Measurements from ENCODE around the gene JAZF1.

JAZF1 gene

DNA sequence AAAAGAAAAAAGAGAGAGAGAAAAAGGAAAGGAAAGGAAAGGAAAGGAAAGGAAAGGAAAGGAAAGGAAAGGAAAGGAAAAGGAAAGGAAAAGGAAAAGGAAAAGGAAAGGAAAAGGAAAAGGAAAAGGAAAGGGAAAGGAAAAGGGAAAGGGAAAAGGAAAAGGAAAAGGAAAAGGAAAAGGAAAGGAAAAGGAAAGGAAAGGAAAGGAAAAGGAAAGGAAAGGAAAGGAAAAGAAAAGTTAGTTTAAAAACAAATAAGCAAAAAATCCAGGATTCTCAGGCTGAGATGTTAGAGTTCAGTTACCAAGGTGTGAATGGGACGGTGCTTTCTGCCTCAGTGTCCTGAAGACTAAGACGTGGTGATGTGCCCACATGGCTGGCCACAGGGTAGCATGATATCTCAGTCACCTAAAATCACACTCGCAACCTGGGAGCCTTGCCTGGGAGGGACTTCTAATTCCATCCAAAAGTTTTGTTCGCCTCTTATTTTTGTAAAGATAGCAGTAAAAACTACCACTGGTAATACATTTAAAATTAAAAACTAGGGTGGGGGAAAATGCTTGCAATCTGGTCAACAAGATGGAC is 70.1 kb downstream of the JAZF1 start:
- no peak for DNase-seq (ENCODE audit: low read depth in 1 of 2, low spot score in 1 of 2)

DNA sequence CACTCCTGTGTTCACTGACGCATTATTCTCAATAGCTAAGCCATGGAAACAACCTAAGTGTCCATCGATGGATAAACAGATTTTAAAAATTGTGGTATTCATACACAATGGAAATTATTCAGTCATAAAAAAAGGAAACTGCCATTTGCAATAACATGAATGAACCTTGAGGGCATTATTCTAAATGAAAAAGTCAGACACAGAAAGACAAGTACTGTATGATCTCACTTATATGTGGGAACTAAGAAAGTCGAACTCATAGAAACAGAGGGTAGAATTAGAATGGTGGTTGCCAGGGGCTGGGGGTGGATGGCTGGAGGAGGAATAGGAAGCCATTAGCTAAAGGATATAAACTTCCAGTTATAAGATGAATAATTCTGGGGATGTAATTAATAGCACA is 71.8 kb downstream of the JAZF1 start:
- DNase-seq (ENCODE audit: low read depth in 1 of 2, low spot score in 1 of 2), result no peak

DNA sequence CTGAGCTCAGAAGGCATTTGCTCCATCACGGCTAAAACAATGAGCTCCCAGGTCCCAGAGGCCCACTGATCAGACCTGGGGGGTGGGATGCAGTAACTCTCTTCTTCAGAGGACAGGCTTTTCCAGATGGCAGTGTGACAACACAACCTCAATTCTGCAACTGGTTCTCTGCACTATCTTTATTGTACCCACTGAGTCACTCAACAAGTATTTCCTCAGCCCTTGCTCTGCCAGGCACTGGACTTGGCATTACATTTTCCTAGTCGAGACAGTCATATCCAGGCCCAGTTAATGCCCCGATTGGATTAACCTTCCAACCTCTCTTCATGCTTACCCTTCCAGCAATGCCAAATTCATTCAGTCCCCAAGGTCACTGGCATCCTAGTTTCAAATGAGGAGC is 72.6 kb downstream of the JAZF1 start:
- no peak for DNase-seq (ENCODE audit: low read depth in 1 of 2, low spot score in 1 of 2)

DNA sequence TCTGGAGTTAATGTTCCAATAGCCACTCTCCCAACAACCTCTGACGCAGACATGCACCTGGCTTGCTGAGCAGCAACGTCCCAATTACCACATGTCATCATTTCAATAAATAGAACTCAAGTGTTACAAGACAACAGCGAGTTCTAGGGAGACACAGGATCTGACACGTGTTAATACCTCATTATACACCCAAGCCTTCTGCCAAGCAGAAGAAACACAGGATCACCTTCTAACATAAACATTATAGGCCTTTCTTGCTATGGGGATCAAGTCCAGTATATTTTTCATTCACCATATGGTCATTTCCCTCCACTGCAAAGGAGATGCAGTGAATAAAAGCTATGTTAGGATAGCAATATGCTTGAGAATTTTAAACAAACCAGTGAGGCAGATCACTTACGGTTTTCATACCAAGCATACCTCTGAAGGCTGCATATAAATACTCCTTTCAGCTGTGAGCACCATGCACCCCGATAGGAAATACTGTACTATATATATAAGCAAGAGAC is 74.2 kb downstream of the JAZF1 start:
- no peak for DNase-seq (ENCODE audit: low read depth in 1 of 2, low spot score in 1 of 2)

DNA sequence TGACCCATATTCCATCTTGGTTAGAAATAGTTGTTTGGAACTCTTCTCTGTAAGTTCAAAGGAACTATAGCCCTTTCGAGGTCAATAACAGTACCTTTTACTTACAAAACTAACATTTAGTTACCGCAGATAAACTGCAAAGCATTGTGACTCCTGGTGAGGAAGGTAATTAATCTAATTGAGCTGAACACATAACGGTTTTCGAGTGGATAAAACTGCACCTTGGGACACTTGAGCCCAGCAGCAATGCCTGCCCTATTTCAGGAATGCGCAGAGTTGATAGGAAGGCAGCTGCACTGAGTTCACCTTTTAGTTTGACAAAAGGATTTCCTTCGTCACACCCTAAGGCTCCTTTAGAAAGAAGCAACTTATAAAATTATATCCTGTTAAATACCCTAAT is 75.4 kb downstream of the JAZF1 start:
- DNase-seq (ENCODE audit: low read depth in 1 of 2, low spot score in 1 of 2), result no peak

DNA sequence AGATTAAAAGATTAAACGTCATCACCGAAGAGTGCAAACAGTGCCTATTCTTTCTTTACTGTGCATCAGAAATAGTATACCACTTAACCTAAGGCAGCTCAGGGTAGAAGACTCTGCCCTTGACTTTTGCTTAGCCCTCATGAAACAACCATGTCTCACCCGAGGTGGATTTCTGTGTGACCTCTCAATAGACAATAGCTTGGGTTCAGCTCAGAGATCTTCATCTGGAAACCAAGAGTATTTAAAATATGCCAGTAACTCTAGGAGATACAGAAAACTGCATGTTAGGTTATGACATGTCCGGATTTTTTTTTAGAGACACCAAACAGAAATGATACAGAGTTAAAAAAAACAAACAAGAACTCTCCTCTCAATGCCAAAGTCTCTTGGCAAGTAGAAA is 75.8 kb downstream of the JAZF1 start:
- DNase-seq (ENCODE audit: low read depth in 1 of 2, low spot score in 1 of 2), result no peak

DNA sequence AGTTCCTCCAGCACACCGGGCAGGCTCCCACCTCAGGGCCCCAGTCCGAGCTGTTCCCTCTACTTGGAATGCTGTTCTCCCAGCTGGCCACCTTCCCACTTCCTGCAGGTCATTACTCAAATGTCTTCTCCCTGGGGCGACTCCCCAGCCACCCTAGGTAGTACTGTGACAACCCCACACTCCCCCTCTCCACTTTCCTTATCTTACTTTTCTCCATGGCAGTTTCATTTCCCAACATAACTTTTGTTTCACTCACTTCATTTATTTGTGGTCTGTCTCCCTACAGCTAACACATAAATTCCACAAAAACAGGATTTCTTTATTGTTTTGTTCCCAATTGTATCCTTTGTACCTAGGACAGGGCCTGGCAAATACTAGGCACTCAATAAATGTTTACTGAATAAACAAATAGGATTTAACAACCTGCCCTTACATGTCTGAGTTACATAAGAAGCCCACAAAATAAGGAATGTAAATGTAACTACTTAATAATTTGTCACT is 76.5 kb downstream of the JAZF1 start:
- DNase-seq (ENCODE audit: low read depth in 1 of 2, low spot score in 1 of 2), result no peak

DNA sequence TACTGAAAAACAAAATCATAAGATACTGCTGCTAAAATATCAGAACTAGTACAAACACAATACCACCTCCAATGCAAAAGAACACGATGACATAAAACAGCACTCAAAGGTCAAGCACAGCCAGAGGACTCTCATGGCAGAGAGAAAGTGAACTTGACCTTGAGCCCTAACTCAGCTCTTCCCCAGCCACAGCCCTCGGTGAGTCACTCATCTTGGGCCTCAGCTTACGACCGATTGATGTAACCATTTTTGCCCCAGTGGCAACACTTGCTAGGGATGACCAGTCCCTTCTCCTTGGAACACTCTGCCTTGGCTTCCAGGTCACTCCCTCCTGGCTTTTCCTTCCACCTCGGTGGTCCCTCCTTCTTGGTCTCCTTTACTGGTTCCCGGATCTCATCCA is 77.8 kb downstream of the JAZF1 start:
- DNase-seq (ENCODE audit: low read depth in 1 of 2, low spot score in 1 of 2), result no peak

DNA sequence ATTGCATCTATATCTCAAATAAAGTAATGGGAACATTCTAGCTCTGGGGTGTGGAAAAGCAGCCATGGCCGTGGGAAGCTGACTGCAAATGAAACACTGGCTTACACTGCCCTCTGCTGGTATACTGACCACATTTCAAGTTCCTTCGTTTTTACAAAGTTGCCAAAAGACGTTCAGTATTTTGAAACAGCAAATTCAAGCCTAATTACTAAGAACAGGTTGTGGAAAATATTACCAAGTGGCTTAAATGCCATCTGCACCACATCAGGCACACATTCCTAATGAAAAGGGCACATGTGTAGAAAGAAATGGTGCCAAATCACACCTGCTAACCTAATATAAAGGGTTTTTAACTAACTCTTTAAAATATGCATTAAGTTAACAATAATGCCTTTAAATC is 83.9 kb downstream of the JAZF1 start:
- peak in 1 of 2 donors; percentile 52 for DNase-seq (ENCODE audit: low read depth in 1 of 2, low spot score in 1 of 2)

DNA sequence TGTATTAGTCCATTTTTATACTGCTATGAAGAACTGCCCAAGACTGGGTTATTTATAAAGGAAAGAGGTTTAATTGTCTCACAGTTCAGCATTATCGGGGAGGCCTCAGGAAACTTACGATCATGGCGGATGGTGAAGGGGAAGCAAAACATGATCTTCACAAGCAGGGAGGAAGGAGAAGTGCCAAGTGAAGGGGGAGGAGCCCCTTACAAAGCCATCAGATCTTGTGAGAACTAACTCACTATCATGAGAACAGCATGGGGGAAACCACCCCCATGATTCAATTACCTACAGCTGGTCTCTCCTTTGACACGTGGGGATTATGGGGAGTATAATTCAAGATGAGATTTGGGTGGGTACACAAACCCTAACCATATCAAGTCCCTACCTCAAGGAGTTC is 85.4 kb downstream of the JAZF1 start:
- no peak for DNase-seq (ENCODE audit: low read depth in 1 of 2, low spot score in 1 of 2)

DNA sequence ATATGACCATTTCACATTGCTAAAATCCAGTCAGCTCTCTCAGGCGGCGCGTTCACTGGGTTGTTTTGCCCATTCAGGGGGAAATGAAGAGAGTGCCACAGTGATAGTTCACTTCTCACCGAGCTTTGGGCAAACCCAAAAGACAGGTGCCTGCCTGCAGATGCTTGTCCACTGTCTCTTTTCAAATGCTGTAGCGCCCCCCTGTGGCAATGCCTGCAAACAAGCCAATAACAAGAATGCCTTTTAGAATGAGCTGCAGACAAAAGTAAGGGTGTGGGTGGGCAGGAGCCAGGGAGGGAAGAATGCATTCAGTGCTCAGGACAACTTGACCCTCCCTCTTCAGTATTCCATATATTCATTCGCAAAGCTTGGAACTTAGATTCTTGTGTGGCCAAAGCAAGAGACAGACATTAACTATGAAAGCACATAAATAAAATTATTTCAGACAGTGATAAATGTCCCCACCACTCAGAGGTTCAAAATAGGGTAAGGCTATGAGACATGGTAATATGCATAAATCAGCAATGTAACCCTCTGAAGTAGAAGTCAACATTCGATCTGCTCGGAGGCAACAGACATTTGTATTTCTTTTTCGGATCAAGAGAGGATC is 86.9 kb downstream of the JAZF1 start:
- peak; percentile 28 to 35 for DNase-seq (ENCODE audit: low read depth in 1 of 2, low spot score in 1 of 2)

DNA sequence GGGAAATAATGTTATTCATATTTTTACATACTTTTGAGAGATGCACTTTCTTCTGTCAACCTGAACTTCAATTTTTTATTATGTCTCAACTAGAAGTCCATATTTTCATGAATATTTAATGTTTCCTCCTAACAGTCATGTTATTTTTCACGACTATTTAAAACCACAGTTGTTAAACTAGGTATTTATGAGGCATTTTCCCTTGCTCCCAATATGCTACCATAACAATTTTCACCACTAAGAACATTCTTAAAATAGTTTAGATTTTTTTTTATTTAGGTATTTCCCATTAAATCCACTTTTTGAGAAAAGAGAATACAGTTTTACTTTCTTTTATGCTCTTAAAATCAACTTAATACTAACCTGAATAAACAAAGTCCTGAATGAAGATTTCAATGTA is 89.4 kb downstream of the JAZF1 start:
- DNase-seq (ENCODE audit: low read depth in 1 of 2, low spot score in 1 of 2), result no peak

DNA sequence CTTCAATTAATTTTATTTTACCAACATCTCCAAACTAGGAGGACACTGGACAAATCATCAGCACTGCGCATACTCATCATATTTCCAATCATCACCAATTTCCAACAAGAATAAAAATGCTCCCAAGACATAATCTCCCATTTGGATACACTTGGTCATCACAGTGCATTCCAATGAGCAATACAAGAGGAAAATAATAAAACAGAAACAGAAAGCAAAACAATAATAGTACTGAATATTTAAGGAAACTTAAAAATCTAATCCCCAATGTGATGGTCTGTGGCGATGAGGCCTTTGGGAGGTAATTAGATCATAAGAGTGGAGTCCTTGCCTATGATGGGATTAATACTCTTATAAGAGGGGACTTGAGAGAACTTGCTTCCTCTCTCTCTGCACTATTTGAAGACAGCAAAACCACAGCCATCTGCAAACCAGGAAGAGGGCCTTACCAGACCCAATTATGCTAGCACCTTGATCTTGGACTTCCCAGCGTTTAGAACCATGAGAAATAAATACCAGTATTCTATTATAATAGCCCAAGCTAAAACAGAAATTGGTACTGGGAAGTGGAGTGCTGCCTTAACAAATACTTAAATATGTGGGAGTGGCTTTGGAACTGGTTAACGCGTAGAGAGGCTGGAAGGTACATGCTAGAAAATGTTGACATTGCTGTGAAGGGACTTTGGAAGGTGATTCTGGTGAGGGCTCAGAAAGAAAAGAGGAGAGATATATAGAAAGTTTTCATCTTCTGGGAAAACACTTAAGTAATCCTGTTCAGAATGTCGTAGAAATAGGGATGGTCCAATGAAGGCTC is 91.5 kb downstream of the JAZF1 start:
- no peak for DNase-seq (ENCODE audit: low read depth in 1 of 2, low spot score in 1 of 2)

DNA sequence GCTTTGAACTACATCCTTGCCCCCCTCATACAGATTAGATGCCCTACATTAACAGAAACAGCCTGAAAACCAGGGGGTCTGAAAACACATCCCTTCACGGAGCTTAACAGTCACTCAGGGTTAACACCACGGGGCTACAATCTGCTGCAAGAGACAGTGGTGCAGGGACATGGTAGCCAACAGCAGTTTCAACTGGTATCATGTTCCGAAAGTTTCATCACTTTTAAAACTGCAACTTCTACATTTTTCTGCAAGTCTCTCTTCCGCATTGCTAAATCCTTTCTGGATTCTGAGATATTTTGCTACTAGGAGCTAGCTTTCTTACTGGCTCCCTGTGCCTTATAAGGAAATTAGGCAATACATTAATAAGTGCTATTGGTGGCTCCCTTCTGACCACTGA is 92.6 kb downstream of the JAZF1 start:
- no peak for DNase-seq (ENCODE audit: low read depth in 1 of 2, low spot score in 1 of 2)

DNA sequence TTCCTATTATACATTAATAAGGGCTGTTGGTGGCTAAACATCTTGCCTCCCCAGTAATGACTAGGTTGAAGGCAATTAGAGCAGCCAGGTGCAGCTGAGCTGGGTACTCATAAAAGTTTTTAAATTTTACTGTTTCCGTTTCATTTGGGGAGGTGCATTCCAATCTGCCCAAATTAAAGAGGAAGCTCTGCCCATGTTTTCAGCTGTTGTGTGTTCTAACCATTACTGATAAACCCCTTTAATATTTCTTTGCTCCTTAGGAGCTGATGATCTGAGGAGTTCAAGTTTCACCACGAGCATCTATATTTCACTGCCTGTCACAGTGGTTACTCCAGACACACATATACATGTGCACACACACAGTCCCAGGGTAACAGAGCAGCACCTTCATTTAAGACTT is 94.4 kb downstream of the JAZF1 start:
- DNase-seq (ENCODE audit: low read depth in 1 of 2, low spot score in 1 of 2), result no peak

DNA sequence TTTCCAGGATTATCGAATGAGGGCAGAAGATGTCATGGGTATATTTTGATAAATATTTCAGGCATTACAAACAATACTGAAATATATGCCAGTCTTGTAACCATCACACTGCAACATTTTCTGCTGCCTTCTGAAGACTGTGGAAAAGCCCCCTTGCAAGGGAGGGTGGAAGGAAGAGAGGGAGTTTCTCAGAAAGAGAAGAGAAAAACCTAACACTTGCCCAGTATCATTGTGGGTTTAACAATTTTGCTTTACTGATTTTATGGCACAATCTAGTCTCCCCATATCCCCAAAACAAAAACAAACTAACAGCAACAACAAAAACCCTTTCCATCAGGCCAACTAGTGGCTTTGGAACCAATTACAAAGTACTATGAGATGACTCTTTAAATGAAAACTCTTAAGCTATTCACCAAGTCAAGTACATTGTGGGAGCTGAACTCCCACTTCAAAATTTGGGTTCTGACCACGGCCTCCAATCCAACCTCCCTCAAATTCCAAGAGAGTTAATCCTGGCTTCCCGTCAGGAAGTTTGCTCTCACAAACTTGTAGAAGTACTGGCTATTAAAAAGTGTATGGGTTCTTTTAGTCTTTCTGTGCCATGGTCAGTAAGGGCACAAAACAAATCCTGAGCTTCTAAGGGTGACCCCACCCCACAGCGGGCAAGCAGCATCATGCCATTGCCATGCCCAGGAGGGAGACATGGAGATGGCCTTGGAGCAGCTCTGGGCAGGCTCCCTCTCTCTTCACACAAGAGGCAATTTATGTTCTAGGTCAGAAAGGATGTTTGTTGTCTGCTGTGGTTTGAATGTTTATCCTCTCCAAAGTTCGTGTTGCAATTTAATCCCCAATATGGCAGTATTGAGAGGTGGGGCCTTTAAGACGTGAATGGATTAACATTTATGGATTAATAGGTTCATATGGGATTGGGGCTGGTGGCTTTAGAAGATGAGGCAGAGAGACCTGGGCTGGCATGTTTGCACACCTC is 96.3 kb downstream of the JAZF1 start:
- DNase-seq (ENCODE audit: low read depth in 1 of 2, low spot score in 1 of 2), result no peak

DNA sequence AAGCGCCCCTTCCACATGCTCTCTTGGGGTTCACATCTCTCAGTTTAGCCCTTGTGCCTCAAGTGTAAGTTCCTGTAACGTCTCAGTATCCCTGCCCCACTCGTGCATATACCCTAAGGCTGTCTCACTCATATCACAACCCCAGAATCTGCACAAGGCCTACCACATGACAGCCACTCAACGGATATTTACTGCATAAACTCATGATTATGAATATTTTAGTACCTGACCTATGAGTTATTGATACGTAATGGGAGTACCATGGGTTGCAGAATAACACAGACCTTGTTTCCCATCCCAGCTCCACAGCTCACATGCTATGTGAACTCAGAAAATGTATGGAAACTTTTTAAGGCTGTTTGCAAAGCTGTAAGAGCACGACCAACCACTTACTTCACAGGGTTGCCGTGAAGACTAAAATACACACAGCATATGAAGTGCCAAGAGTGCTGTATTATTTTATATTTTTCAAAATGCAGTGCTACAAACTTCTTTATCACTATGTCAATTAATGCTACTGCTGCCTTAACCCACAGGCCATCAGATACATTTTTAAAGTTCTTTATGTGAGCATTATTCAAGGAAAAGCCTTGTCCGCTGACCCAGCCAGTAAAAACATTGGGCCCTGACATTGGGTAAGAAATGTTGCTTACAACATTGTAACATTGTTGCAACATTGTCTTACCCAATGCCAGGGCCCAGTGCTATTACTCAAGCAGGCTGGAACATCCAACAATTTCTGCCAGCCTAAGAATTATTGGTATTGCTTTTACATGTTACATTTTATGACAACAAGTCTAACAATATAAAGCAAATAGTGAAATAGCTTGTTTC is 97.2 kb downstream of the JAZF1 start:
- no peak for DNase-seq (ENCODE audit: low read depth in 1 of 2, low spot score in 1 of 2)

DNA sequence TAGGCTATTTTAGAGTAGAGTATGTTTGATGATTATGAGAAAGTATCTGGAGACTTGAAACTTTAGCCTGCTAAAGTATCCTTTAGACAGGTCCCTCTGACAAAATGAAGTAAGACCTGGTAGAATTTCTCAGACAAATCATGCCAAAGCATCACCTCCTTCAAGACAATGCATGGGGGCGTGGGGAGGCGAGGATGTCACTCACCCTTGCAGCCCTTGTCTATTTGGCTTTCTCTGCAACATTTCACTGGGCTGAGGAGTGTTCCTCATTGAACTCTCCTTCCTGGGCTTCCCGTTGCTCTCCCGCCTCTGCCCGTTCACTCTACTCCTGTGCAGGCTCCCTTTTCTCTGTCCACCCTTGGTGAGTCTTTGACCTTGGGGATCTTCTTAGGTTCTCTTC is 98.5 kb downstream of the JAZF1 start:
- DNase-seq (ENCODE audit: low read depth in 1 of 2, low spot score in 1 of 2), result no peak

DNA sequence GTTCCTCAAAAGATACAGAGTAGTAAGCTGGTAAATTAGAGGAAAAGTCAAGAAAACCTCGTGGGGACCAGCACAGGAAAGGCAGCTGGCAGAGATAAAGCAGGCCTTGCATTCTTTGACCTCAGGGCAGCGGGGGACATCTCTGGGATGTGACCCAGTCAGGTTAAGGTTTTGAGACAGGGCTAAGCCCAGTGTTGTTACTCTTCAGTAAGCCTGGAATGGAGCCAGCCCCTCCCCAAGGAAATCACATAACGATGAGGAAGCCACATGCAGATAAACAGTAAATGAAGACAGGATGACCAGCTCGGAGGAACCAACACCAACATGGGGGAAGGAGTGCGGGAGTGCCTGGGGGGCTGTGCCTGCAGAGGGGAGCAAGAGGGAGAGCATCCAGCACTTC is 99.6 kb downstream of the JAZF1 start:
- no peak for DNase-seq (ENCODE audit: low read depth in 1 of 2, low spot score in 1 of 2)

Data from activated CD4-positive, alpha-beta T cell treated with anti-CD3 and anti-CD28 coated beads, Interleukin-2, amount 50 U/mL, for 24 hours (primary cell).